HepG2 (cell line): ENCODE data around the gene ABCA3. TPM values are rescaled to one million over a fixed set of nuclear protein-coding genes. Genes with fewer than 3 reads are reported as not detected.

ENCODE experiments used
- ATAC-seq: fragments of 200-7000 bp; cut with Tn5 transposase; 3 replicates; pipeline ENCODE4 v1.9.1; 2020; ENCODE audit warnings: mild to moderate bottlenecking, moderate library complexity
- BruUV-seq: library from RNA; stranded (reverse); fragments of 400-500 nt; replicated peaks from 2 replicates; lab custom pipeline; 2021; lab: Mats Ljungman, UMichigan
- CTCF ChIA-PET: fragments of 300-600 bp; formaldehyde crosslinking; extraction: SDS; loops from one replicate; lab custom pipeline; 2021; ENCODE audit warnings: low total read pairs, inconsistent platforms, low intra/inter-chr PET ratio; lab: Yijun Ruan, JAX
- POLR2A ChIA-PET: fragments of 350-600 bp; sonication (Branson Sonifier 250); formaldehyde crosslinking; loops from one replicate; lab custom pipeline; 2020; ENCODE audit warnings: antibody characterized with exemption, inconsistent platforms; lab: Yijun Ruan, JAX
- DNase-seq: peaks from one replicate; pipeline ENCODE4 v3.0.0-alpha.2; 2015; ENCODE audit warnings: low spot score
- FAIRE-seq: peaks from 3 replicates; lab custom pipeline; 2011; peaks lifted over from hg19 to GRCh38; lab: Jason Lieb, UNC
- H2AFZ ChIP-seq: one replicate; pipeline ENCODE4 v1.6.1; 2011; ENCODE audit warnings: low read length, inconsistent platforms
- H3K27ac ChIP-seq: fragments of 300-600 bp; 3 replicates; pipeline ENCODE4 v1.8.0; 2011; ENCODE audit warnings: mixed run types, mild to moderate bottlenecking, mixed read lengths, low read length, inconsistent platforms; ENCODE audit not compliant: insufficient read depth; ENCODE audit errors: extremely low read length
- H3K27me3 ChIP-seq, 2 experiments: fragments of 200-600 bp in 1 of 2; 2 replicates in 1 of 2; 3 replicates in 1 of 2; pipeline versions ENCODE4 v1.6.0 to v1.8.0; 2011; ENCODE audit warnings: low read length in 2 of 2, mild to moderate bottlenecking in 2 of 2, moderate library complexity in 2 of 2, inconsistent platforms in 1 of 2; ENCODE audit not compliant: insufficient read depth in 2 of 2, control insufficient read depth in 1 of 2
- H3K36me3 ChIP-seq, 2 experiments: fragments of 200-600 bp in 1 of 2; replicated peaks in 1 of 2; 2 replicates in 1 of 2; 3 replicates in 1 of 2; pipeline versions ENCODE4 v1.5.1 to v1.8.0; 2011; ENCODE audit warnings: low read length in 2 of 2, inconsistent platforms in 1 of 2; ENCODE audit not compliant: insufficient read depth in 2 of 2, control insufficient read depth in 1 of 2
- H3K4me1 ChIP-seq: 2 replicates; pipeline ENCODE4 v1.5.1; 2012; ENCODE audit warnings: low read length, inconsistent platforms; ENCODE audit not compliant: insufficient read depth
- H3K4me2 ChIP-seq: 2 replicates; pipeline ENCODE4 v1.6.0; 2011; ENCODE audit warnings: low read depth, low read length, inconsistent platforms
- H3K4me3 ChIP-seq, 3 experiments: fragments of 200-600 bp in 1 of 3; sonication (generic), shearing (Covaris generic) in 1 of 3; replicated peaks in 1 of 3; 2 replicates each; pipeline ENCODE4 v1.5.1; 2011 to 2016; ENCODE audit warnings: low read length in 3 of 3, inconsistent platforms in 2 of 3, low read depth in 2 of 3, mild to moderate bottlenecking in 2 of 3, control low read depth in 1 of 3, mixed read lengths in 1 of 3; ENCODE audit not compliant: insufficient read depth in 1 of 3
- H3K79me2 ChIP-seq: one replicate; pipeline ENCODE4 v1.6.1; 2011; ENCODE audit warnings: low read length, inconsistent platforms; ENCODE audit not compliant: insufficient read depth
- H3K9ac ChIP-seq: 2 replicates; pipeline ENCODE4 v1.6.0; 2011; ENCODE audit warnings: mild to moderate bottlenecking, low read depth, low read length, inconsistent platforms; ENCODE audit not compliant: insufficient read depth
- H3K9me3 ChIP-seq: 2 replicates; pipeline ENCODE4 v1.5.1; 2012; ENCODE audit warnings: mild to moderate bottlenecking, low read length
- H4K20me1 ChIP-seq: 2 replicates; pipeline ENCODE4 v1.6.0; 2011; ENCODE audit warnings: inconsistent platforms, mild to moderate bottlenecking, low read length, moderate library complexity; ENCODE audit not compliant: insufficient read depth
- AGO1 ChIP-seq: fragments of 200-400 bp; formaldehyde crosslinking; IDR thresholded peaks from 2 replicates; pipeline ENCODE4 v1.6.1; 2017; ENCODE audit warnings: mild to moderate bottlenecking, low read depth, low read length, moderate library complexity; ENCODE audit not compliant: poor library complexity, severe bottlenecking
- ATF1 ChIP-seq: IDR thresholded peaks from 2 replicates; pipeline ENCODE4 v1.6.1; 2016; ENCODE audit warnings: mild to moderate bottlenecking, control low read depth
- ATF7 ChIP-seq, 2 experiments: fragments of 450-650 bp in 1 of 2; sonication (generic) in 1 of 2; formaldehyde crosslinking in 1 of 2; IDR thresholded peaks; 2 replicates each; pipeline versions ENCODE4 v1.4.0 to v1.6.1; 2016 to 2020; ENCODE audit warnings: antibody characterized with exemption in 1 of 2, mild to moderate bottlenecking in 1 of 2, missing genetic modification reagents in 1 of 2
- BORCS8-MEF2B ChIP-seq: sonication (generic); formaldehyde crosslinking; IDR thresholded peaks from 2 replicates; pipeline ENCODE4 v1.8.0; 2022; ENCODE audit warnings: mild to moderate bottlenecking, missing genetic modification reagents
- CEBPZ ChIP-seq: IDR thresholded peaks from 2 replicates; pipeline ENCODE4 v1.6.1; 2012; ENCODE audit warnings: low read length, improper control_type of control experiment
- FOXP4 ChIP-seq: sonication (generic); formaldehyde crosslinking; IDR thresholded peaks from 2 replicates; pipeline ENCODE4 v1.4.0; 2020; ENCODE audit warnings: missing genetic modification reagents
- MAZ ChIP-seq, 2 experiments: sonication (generic) in 1 of 2; formaldehyde crosslinking in 1 of 2; IDR thresholded peaks; 2 replicates each; pipeline versions ENCODE4 v1.5.0 to v1.6.1; 2012 to 2020; ENCODE audit warnings: low read depth in 2 of 2, mild to moderate bottlenecking in 2 of 2, borderline replicate concordance in 1 of 2, improper control_type of control experiment in 1 of 2, low read length in 1 of 2, missing genetic modification reagents in 1 of 2, moderate library complexity in 1 of 2
- SUZ12 ChIP-seq: fragments of 150-350 bp; IDR thresholded peaks from 2 replicates; pipeline ENCODE4 v1.6.1; 2014; ENCODE audit warnings: low read depth, low read length
- ZBTB43 ChIP-seq: sonication (generic); formaldehyde crosslinking; conservative IDR thresholded peaks from 2 replicates; pipeline ENCODE4 v1.4.0; 2020; ENCODE audit warnings: missing genetic modification reagents
- ZFP90 ChIP-seq: sonication (generic); formaldehyde crosslinking; IDR thresholded peaks from 2 replicates; pipeline ENCODE4 v1.8.0; 2022; ENCODE audit warnings: missing genetic modification reagents, mild to moderate bottlenecking, inconsistent platforms, borderline replicate concordance
- ZNF607 ChIP-seq: sonication (generic); formaldehyde crosslinking; IDR thresholded peaks from 2 replicates; pipeline ENCODE4 v1.5.1; 2020; ENCODE audit warnings: missing genetic modification reagents, mild to moderate bottlenecking, borderline replicate concordance
- ZNF724P ChIP-seq: sonication (generic); formaldehyde crosslinking; IDR thresholded peaks from 2 replicates; pipeline ENCODE4 v1.8.0; 2022; ENCODE audit warnings: missing genetic modification reagents, borderline replicate concordance
- ZNF773 ChIP-seq: sonication (generic); formaldehyde crosslinking; IDR thresholded peaks from 2 replicates; pipeline ENCODE4 v1.4.0; 2020; ENCODE audit warnings: missing genetic modification reagents, borderline replicate concordance
- ZNF790 ChIP-seq: sonication (generic); formaldehyde crosslinking; IDR thresholded peaks from 2 replicates; pipeline ENCODE4 v1.8.0; 2022; ENCODE audit warnings: missing genetic modification reagents, mild to moderate bottlenecking, borderline replicate concordance
- ZNF841 ChIP-seq: sonication (generic); formaldehyde crosslinking; IDR thresholded peaks from 2 replicates; pipeline ENCODE4 v1.8.1; 2023; ENCODE audit warnings: missing genetic modification reagents, borderline replicate concordance
- ZNF850 ChIP-seq: sonication (generic); formaldehyde crosslinking; conservative IDR thresholded peaks from 2 replicates; pipeline ENCODE4 v1.9.0; 2021; ENCODE audit warnings: mild to moderate bottlenecking, missing genetic modification reagents
- WGBS: methylation state at CpG from one replicate; pipeline ENCODE4 v1.1.6; 2017; ENCODE audit warnings: low lambda C conversion rate; 5-methylcytosine and 5-hydroxymethylcytosine counted together
- in situ Hi-C: cut with HindIII; loops from 2 replicates; pipeline ENCODE4 v1.10.0; 2017; ENCODE audit warnings: low pct_unique_long_range_greater_than_20kb; ENCODE audit not compliant: extremely low pct_ligation_motif_present
- intact Hi-C: fragments of 100-400 bp; cut with micrococcal nuclease; formaldehyde crosslinking; loops from one replicate; pipeline ENCODE4 v1.10.0; 2022; ENCODE audit not compliant: unreplicated experiment
- polyA plus RNA-seq, 8 experiments: library from polyadenylated mRNA; depleted of rRNA in 3 of 8; stranded (reverse) in 7 of 8; unstranded in 1 of 8; fragments of >200 nt; fragmentation: Illumina TruSeq in 4 of 8; extraction: Trizol in 4 of 8; gene quantifications; 2 replicates each; pipeline versions ENCODE4 v1.2.1 to v1.2.3, GENCODE V29; 2011 to 2016; ENCODE audit warnings: low read depth in 4 of 8, missing spikeins in 1 of 8, mixed read lengths in 1 of 8; ENCODE audit not compliant: insufficient read depth in 1 of 8
- total RNA-seq, 5 experiments: library from RNA; depleted of rRNA; stranded (reverse); fragments of >200 nt; fragmentation: Illumina TruSeq; extraction: Trizol; gene quantifications; 2 replicates each; pipeline ENCODE4 v1.2.3, GENCODE V29; 2016; ENCODE audit warnings: low read depth in 1 of 5

Gene ABCA3
- total and polyA plus RNA-seq, 2 of the 13 experiments (the other 11 are each of a cell fraction or from before 2014, with no cell fraction given), result 0.60 to 1.5 TPM

GRCh38 chr16:2388139-2388874 lies 47.8 kb upstream of the ABCA3 start:
- Histone ChIP-seq H3K79me2 (no peaks in the 10 kb centered on the region), H3K27me3 (peaks cover 0 to 1% of the 10 kb centered on the region in 2 experiments; a peak in 1 of 5 replicates), H3K4me3 (no peak overlapping the region), H3K9me3 (peaks cover 5% of the 10 kb centered on the region; the same call in 1 of the 2 replicates), H3K9ac (no peak overlapping the region), H3K36me3 (no peaks in the 10 kb centered on the region), H3K4me2 (0 out of 2 replicates have a peak overlapping the region, but pooled peaks have one; percentile 24), H3K27ac (no peak overlapping the region), H4K20me1 (no peaks in the 10 kb centered on the region), H3K4me1 (peaks cover 11% of the 10 kb centered on the region), H2AFZ (no peak overlapping the region)
- intact Hi-C loops (loop anchor here (5.0 kb wide), 1 partner anchor 46 kb away; the partner anchor contains the start of gene ABCA3), in situ Hi-C loops (no loop called here)
- ChIA-PET CTCF (no interaction called here), POLR2A (no interaction called here)
- DNase-seq (no peak), FAIRE-seq (no peak), ATAC-seq (no peak)
- no TSS peak for BruUV-seq
- 12% methylated on average over 3 of the region's 3 CpGs for WGBS
- TF ChIP-seq AGO1 (no peak), ZNF724P (CRISPR knock-in tag) (no peak), ATF1 (CRISPR knock-in tag) (no peak), CEBPZ (no peak), ZNF841 (CRISPR knock-in tag) (no peak), ZFP90 (CRISPR knock-in tag) (no peak), SUZ12 (no peak), ZNF850 (CRISPR knock-in tag) (no peak), FOXP4 (CRISPR knock-in tag) (no peak), BORCS8-MEF2B (CRISPR knock-in tag) (no peak), ZNF790 (CRISPR knock-in tag) (no peak), ZNF607 (CRISPR knock-in tag) (no peak), ATF7 (IDR thresholded peaks at IDR 0.05) (no peak), ATF7 (CRISPR knock-in tag; IDR thresholded peaks at IDR 0.05) (no peak), MAZ (IDR thresholded peaks at IDR 0.05; ENCODE audit: borderline replicate concordance, low read depth, low read length) (no peak), MAZ (CRISPR knock-in tag; IDR thresholded peaks at IDR 0.05; ENCODE audit: low read depth) (no peak), ZNF773 (no peak), ZBTB43 (CRISPR knock-in tag) (no peak)
